A549 (cell line): ENCODE measurements around the gene FTSJ1. TPM values are rescaled to one million over a fixed set of nuclear protein-coding genes. Genes with fewer than 3 reads are reported as not detected.
"Not testable (repeated sequence)": the region's sequence is repeated elsewhere in the genome, so short reads cannot be mapped to it uniquely, and the experiment has no call there.

Experiments
- ATAC-seq, 2 experiments: fragments of 200-7000 bp in 1 of 2; fragments of >200 bp in 1 of 2; cut with Nextera tagmentation in 1 of 2; cut with Tn5 transposase in 1 of 2; 3 replicates each; pipeline versions ENCODE4 v1.8.0 to v1.9.1; 2018 to 2020; ENCODE audit warnings: mild to moderate bottlenecking in 1 of 2, moderate library complexity in 1 of 2
- CTCF ChIA-PET: fragments of 300-600 bp; sonication (Branson Sonifier 250); formaldehyde crosslinking; extraction: SDS; loops from one replicate; lab custom pipeline; 2021; ENCODE audit warnings: antibody characterized with exemption, inconsistent platforms; lab: Yijun Ruan, JAX
- POLR2A ChIA-PET: fragments of 350-600 bp; formaldehyde crosslinking; extraction: SDS; loops from one replicate; lab custom pipeline; 2021; ENCODE audit warnings: antibody characterized with exemption, inconsistent platforms; lab: Yijun Ruan, JAX
- DNase-seq, 2 experiments: peaks; one replicate each; pipeline versions ENCODE4 v3.0.0 to v3.0.0-alpha.2; 2011 to 2016; ENCODE audit warnings: low read depth in 1 of 2, low spot score in 1 of 2
- FAIRE-seq: peaks from 2 replicates; lab custom pipeline; 2011; peaks lifted over from hg19 to GRCh38; lab: Jason Lieb, UNC
- H3K27ac ChIP-seq, 2 experiments: fragments of >200 bp; sonication (Bioruptor Twin); formaldehyde crosslinking; 3 replicates each; pipeline ENCODE4 v1.5.1; 2016 to 2017
- H3K4me1 ChIP-seq: fragments of >200 bp; sonication (Bioruptor Twin); formaldehyde crosslinking; 3 replicates; pipeline ENCODE4 v1.6.1; 2016
- H3K4me2 ChIP-seq: fragments of >200 bp; sonication (Bioruptor Twin); formaldehyde crosslinking; 3 replicates; pipeline ENCODE4 v1.6.1; 2016
- H3K4me3 ChIP-seq: fragments of >200 bp; sonication (Bioruptor Twin); formaldehyde crosslinking; 3 replicates; pipeline ENCODE4 v1.5.1; 2016
- H3K9me3 ChIP-seq: fragments of >200 bp; sonication (Bioruptor Twin); formaldehyde crosslinking; 3 replicates; pipeline ENCODE4 v1.6.1; 2016
- ATOH8 ChIP-seq: fragments of 250-450 bp; sonication (Bioruptor Pico); IDR thresholded peaks from 2 replicates; pipeline ENCODE4 v1.5.0; 2020; ENCODE audit warnings: low read depth, mild to moderate bottlenecking, moderate library complexity
- BHLHE40 ChIP-seq: IDR thresholded peaks from 2 replicates; pipeline ENCODE4 v1.6.1; 2012; ENCODE audit warnings: low read depth, low read length, inconsistent platforms
- CHD4 ChIP-seq: fragments of 200-600 bp; sonication (generic); IDR thresholded peaks from 2 replicates; pipeline ENCODE4 v1.6.1; 2016; ENCODE audit warnings: antibody characterized with exemption, mild to moderate bottlenecking, borderline replicate concordance
- EHF ChIP-seq: fragments of 250-450 bp; sonication (Bioruptor Pico); IDR thresholded peaks from 2 replicates; pipeline ENCODE4 v1.5.0; 2020; ENCODE audit warnings: mild to moderate bottlenecking
- EHMT2 ChIP-seq: fragments of 200-600 bp; sonication (generic); IDR thresholded peaks from 2 replicates; pipeline ENCODE4 v1.6.1; 2016; ENCODE audit warnings: antibody characterized with exemption, low read depth, mild to moderate bottlenecking, moderate library complexity
- GATA3 ChIP-seq: IDR thresholded peaks from 2 replicates; pipeline ENCODE4 v1.6.1; 2012; ENCODE audit warnings: borderline replicate concordance
- JUNB ChIP-seq: fragments of >200 bp; sonication (Bioruptor Twin); formaldehyde crosslinking; IDR thresholded peaks from 2 replicates; pipeline ENCODE4 v1.6.1; 2016
- MAFK ChIP-seq: fragments of 450-650 bp; IDR thresholded peaks from 2 replicates; pipeline ENCODE4 v1.6.1; 2014; ENCODE audit not compliant: partially characterized antibody
- MYC ChIP-seq: IDR thresholded peaks from 2 replicates; pipeline ENCODE4 v1.6.1; 2012; ENCODE audit warnings: mild to moderate bottlenecking, inconsistent platforms, low read length, improper control_type of control experiment, borderline replicate concordance
- NPAS2 ChIP-seq: fragments of 250-450 bp; sonication (Bioruptor Pico); IDR thresholded peaks from 2 replicates; pipeline ENCODE4 v1.8.0; 2022; ENCODE audit warnings: mild to moderate bottlenecking, moderate library complexity, borderline replicate concordance
- POLR2A ChIP-seq: IDR thresholded peaks from 2 replicates; pipeline ENCODE4 v1.6.1; 2012; ENCODE audit warnings: mild to moderate bottlenecking, low read length
- RARB ChIP-seq: fragments of 250-450 bp; sonication (Bioruptor Pico); IDR thresholded peaks from 2 replicates; pipeline ENCODE4 v1.8.0; 2021; ENCODE audit warnings: mild to moderate bottlenecking, moderate library complexity
- RFX5 ChIP-seq: fragments of 450-650 bp; IDR thresholded peaks from 2 replicates; pipeline ENCODE4 v1.7.1; 2014; ENCODE audit warnings: antibody characterized with exemption, mild to moderate bottlenecking, moderate library complexity
- TFCP2L1 ChIP-seq: fragments of 250-450 bp; sonication (Bioruptor Pico); IDR thresholded peaks from 2 replicates; pipeline ENCODE4 v1.5.0; 2021; ENCODE audit warnings: mild to moderate bottlenecking
- TP53 ChIP-seq: fragments of 250-450 bp; sonication (Bioruptor Pico); IDR thresholded peaks from 2 replicates; pipeline ENCODE4 v1.5.0; 2021; ENCODE audit warnings: mild to moderate bottlenecking, moderate library complexity
- USF2 ChIP-seq: fragments of 450-650 bp; IDR thresholded peaks from 2 replicates; pipeline ENCODE4 v1.6.1; 2014; ENCODE audit warnings: antibody characterized with exemption
- ZC3H11A ChIP-seq: fragments of 450-650 bp; IDR thresholded peaks from 2 replicates; pipeline ENCODE4 v1.6.1; 2014; ENCODE audit warnings: antibody characterized with exemption, mild to moderate bottlenecking
- WGBS: methylation state at CpG from one replicate; pipeline ENCODE4 v1.1.6; 2017; ENCODE audit errors: missing lambda C conversion rate; 5-methylcytosine and 5-hydroxymethylcytosine counted together
- polyA plus RNA-seq, 4 experiments: library from polyadenylated mRNA; depleted of rRNA in 3 of 4; stranded (reverse); fragments of >200 nt; fragmentation: RNase III in 1 of 4; extraction: RNeasy Plus Mini Kit Qiagen cat#74134 plus additional on column Dnase treatment in 1 of 4; gene quantifications; 2 replicates in 3 of 4; 3 replicates in 1 of 4; pipeline ENCODE4 v1.2.3, GENCODE V29; 2011 to 2017

FTSJ1 gene
- polyA plus RNA-seq, 2 of the 4 experiments (the other 2 are of a cell fraction) = 37.1 to 71.2 TPM

GRCh38 chrX:48429606-48430005 is 46.4 kb upstream of the FTSJ1 start:
- ATAC-seq, H3K9me3 ChIP-seq, H3K27ac ChIP-seq, POLR2A ChIA-PET: not testable (repeated sequence)
- peak; percentile 53 for TF ChIP-seq MAFK
- TF ChIP-seq, all 56 proteins: peak for 1; not testable (repeated sequence) for 55
- H3K4me1 ChIP-seq, H3K4me3 ChIP-seq, FAIRE-seq, DNase-seq, CTCF ChIA-PET, H3K4me2 ChIP-seq: not testable (repeated sequence)
- 51% methylated on average over 5 of the region's 5 CpGs for WGBS

GRCh38 chrX:48430166-48430565 is 45.8 kb upstream of the FTSJ1 start:
- CTCF ChIA-PET, H3K4me2 ChIP-seq, H3K9me3 ChIP-seq, FAIRE-seq, H3K27ac ChIP-seq, ATAC-seq, H3K4me3 ChIP-seq, POLR2A ChIA-PET, DNase-seq, H3K4me1 ChIP-seq: not testable (repeated sequence)
- 38% methylated on average over 4 of the region's 4 CpGs for WGBS

GRCh38 chrX:48433713-48434112 is 42.3 kb upstream of the FTSJ1 start:
- DNase-seq, POLR2A ChIA-PET, CTCF ChIA-PET, H3K9me3 ChIP-seq, ATAC-seq, H3K4me1 ChIP-seq, FAIRE-seq: not testable (repeated sequence)
- Histone ChIP-seq H3K4me3 (peak overlapping the region; percentile 40), H3K27ac (peak overlapping the region in 1 of 2 experiments; percentile 57; a peak in 2 of 6 replicates), H3K4me2 (peak overlapping the region; percentile 62)
- 3% methylated on average over 6 of the region's 13 CpGs for WGBS

- H3K4me2 ChIP-seq, H3K4me1 ChIP-seq, CTCF ChIA-PET, H3K27ac ChIP-seq, H3K9me3 ChIP-seq, H3K4me3 ChIP-seq, FAIRE-seq, POLR2A ChIA-PET, ATAC-seq, DNase-seq: not testable (repeated sequence)
- TF ChIP-seq ZC3H11A = peak; percentile 63
- 51% methylated on average over 6 of the region's 6 CpGs for WGBS
Observed at GRCh38 chrX:48447201-48447600, 28.8 kb upstream of the FTSJ1 start.

- no peaks in the 10 kb centered on the region for H3K4me1 ChIP-seq
- no peak overlapping the region for H3K27ac ChIP-seq
- DNase-seq (no peak), ATAC-seq (no peak)
- POLR2A ChIA-PET = no interaction called here
- CTCF ChIA-PET = no interaction called here
- H3K4me2 ChIP-seq = no peak overlapping the region
- H3K4me3 ChIP-seq = no peak overlapping the region
- TF ChIP-seq TP53 (CRISPR knock-in tag) (no peak), USF2 (no peak), TFCP2L1 (CRISPR knock-in tag) (no peak), RFX5 (no peak), EHF (CRISPR knock-in tag) (no peak), MYC (no peak), BHLHE40 (no peak), EHMT2 (no peak)
- TF ChIP-seq, all 56 proteins: peak for 0
- peak; percentile 54 for FAIRE-seq
- no peaks in the 10 kb centered on the region for H3K9me3 ChIP-seq
Observed at GRCh38 chrX:48450076-48450475, 25.9 kb upstream of the FTSJ1 start.

- no peaks in the 10 kb centered on the region for H3K9me3 ChIP-seq
- DNase-seq = no peak
- H3K27ac ChIP-seq = no peak overlapping the region
- no peak overlapping the region for H3K4me2 ChIP-seq
- TF ChIP-seq ATOH8 (CRISPR knock-in tag) (no peak), CHD4 (no peak), TFCP2L1 (CRISPR knock-in tag) (no peak), JUNB (no peak), GATA3 (no peak), POLR2A (no peak), NPAS2 (CRISPR knock-in tag) (no peak), RARB (CRISPR knock-in tag) (no peak)
- no peak for ATAC-seq
- ChIA-PET POLR2A (no interaction called here), CTCF (no interaction called here)
- no peak for FAIRE-seq
- 33% methylated on average over 4 of the region's 4 CpGs for WGBS
- no peaks in the 10 kb centered on the region for H3K4me1 ChIP-seq
- no peak overlapping the region for H3K4me3 ChIP-seq
Observed at GRCh38 chrX:48451708-48452107, 24.3 kb upstream of the FTSJ1 start.
